Measurements from ENCODE around the gene CNKSR2. TPM values are rescaled to one million over a fixed set of nuclear protein-coding genes. Genes with fewer than 3 reads are reported as not detected.

Gene CNKSR2
- total RNA-seq, 1 donor from 2014 or later = 18.5 TPM

DNA sequence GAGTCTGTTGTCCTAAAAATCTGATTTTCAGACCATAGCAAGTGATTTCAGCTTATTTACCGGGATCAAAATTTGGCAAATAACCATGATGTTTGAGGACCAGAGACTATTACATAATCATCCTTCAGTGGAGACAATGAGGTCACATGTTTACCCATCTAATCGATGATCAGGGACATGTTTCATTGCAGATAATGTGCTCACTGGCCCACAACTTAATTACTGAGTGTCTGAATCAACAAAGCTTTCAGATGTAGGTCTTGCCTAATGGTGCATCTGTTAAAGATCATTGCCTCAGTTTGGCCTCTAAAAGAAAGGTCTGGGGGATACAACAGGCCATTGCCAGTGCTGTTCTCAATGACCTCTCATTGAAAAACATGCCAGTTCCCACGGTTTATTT, 326.7 kb downstream of the CNKSR2 start:
- no peak for DNase-seq
- Mint-ChIP-seq H3K36me3 (ENCODE audit: unreplicated experiment) (no peaks in the 10 kb centered on the region), H3K27me3 (ENCODE audit: unreplicated experiment) (peaks cover 2% of the 10 kb centered on the region), H3K9me3 (ENCODE audit: unreplicated experiment) (no peaks in the 10 kb centered on the region), H3K27ac (ENCODE audit: unreplicated experiment) (no peak overlapping the region), H3K4me3 (ENCODE audit: unreplicated experiment) (no peak overlapping the region), H3K4me1 (ENCODE audit: low read depth, unreplicated experiment) (peaks cover 11% of the 10 kb centered on the region)
- TF ChIP-seq CTCF (IDR thresholded peaks at IDR 0.05; ENCODE audit: partially characterized antibody, unreplicated experiment) = no peak

GRCh38 chrX:21702725-21703124, 328.5 kb downstream of the CNKSR2 start:
- peaks cover 2% of the 10 kb centered on the region for H3K27me3 Mint-ChIP-seq (ENCODE audit: unreplicated experiment)
- H3K4me1 Mint-ChIP-seq (ENCODE audit: low read depth, unreplicated experiment) = peaks cover 11% of the 10 kb centered on the region
- H3K9me3 Mint-ChIP-seq (ENCODE audit: unreplicated experiment) = no peaks in the 10 kb centered on the region
- H3K27ac Mint-ChIP-seq (ENCODE audit: unreplicated experiment) = no peak overlapping the region
- DNase-seq = no peak
- no peak overlapping the region for H3K4me3 Mint-ChIP-seq (ENCODE audit: unreplicated experiment)
- H3K36me3 Mint-ChIP-seq (ENCODE audit: unreplicated experiment) = no peaks in the 10 kb centered on the region
- TF ChIP-seq CTCF (IDR thresholded peaks at IDR 0.05; ENCODE audit: partially characterized antibody, unreplicated experiment) = no peak
